K562 (cell line): ENCODE results near the gene TAC1. TPM values are rescaled to one million over a fixed set of nuclear protein-coding genes. Genes with fewer than 3 reads are reported as not detected.
A peak's percentile ranks its signal among the peaks of the same experiment; 100 is the strongest.

Source experiments
- ATAC-seq: fragments of 200-7000 bp; cut with Tn5 transposase; 3 replicates; pipeline ENCODE4 v1.9.1; 2020; ENCODE audit warnings: moderate library complexity
- Bru-seq: library from RNA; stranded (reverse); fragments of 400-500 nt; gene quantifications from one replicate; lab custom pipeline; 2021; lab: Mats Ljungman, UMichigan
- BruChase-seq, 2 experiments: library from RNA; stranded (reverse); fragments of 400-500 nt; gene quantifications; one replicate each; lab custom pipeline; 2021; lab: Mats Ljungman, UMichigan
- BruUV-seq: library from RNA; stranded (reverse); fragments of 400-500 nt; replicated peaks from 2 replicates; lab custom pipeline; 2021; lab: Mats Ljungman, UMichigan
- CTCF ChIA-PET: fragments of 300-600 bp; formaldehyde crosslinking; extraction: SDS; loops from one replicate; lab custom pipeline; 2021; ENCODE audit warnings: low intra/inter-chr PET ratio; lab: Yijun Ruan, JAX
- POLR2A ChIA-PET: fragments of 300-600, 350-650 bp; sonication (Branson Sonifier 250); formaldehyde crosslinking; extraction: SDS; loops from one replicate; lab custom pipeline; 2021; ENCODE audit warnings: antibody characterized with exemption, inconsistent platforms; lab: Yijun Ruan, JAX
- DNase-seq, 4 experiments: peaks; one replicate each; pipeline versions ENCODE4 v3.0.0 to v3.0.0-alpha.2; 2011 to 2018; ENCODE audit warnings: low spot score in 3 of 4, mixed read lengths in 3 of 4; ENCODE audit errors: extremely low read depth in 1 of 4
- FAIRE-seq: peaks from 2 replicates; lab custom pipeline; 2011; peaks lifted over from hg19 to GRCh38; lab: Jason Lieb, UNC
- H2AFZ ChIP-seq: 2 replicates; pipeline ENCODE4 v1.6.0; 2011; ENCODE audit warnings: low read depth, low read length, control low read depth, inconsistent platforms
- H3K27ac ChIP-seq: fragments of 200-600 bp; 3 replicates; pipeline ENCODE4 v1.8.0; 2011; ENCODE audit warnings: low read depth, mild to moderate bottlenecking, control low read depth, inconsistent platforms, low read length, moderate library complexity, mixed read lengths; ENCODE audit errors: extremely low read depth
- H3K27me3 ChIP-seq, 2 experiments: fragments of 300-600 bp in 1 of 2; 2 replicates in 1 of 2; 3 replicates in 1 of 2; pipeline versions ENCODE4 v1.6.0 to v1.8.0; 2011; ENCODE audit warnings: inconsistent platforms in 2 of 2, low read length in 2 of 2, mild to moderate bottlenecking in 1 of 2, mixed read lengths in 1 of 2, moderate library complexity in 1 of 2; ENCODE audit not compliant: control insufficient read depth in 2 of 2, insufficient read depth in 2 of 2
- H3K36me3 ChIP-seq: fragments of 300-600 bp; 3 replicates; pipeline ENCODE4 v1.8.0; 2011; ENCODE audit warnings: mild to moderate bottlenecking, low read length, inconsistent platforms; ENCODE audit not compliant: control insufficient read depth, insufficient read depth
- H3K4me1 ChIP-seq, 2 experiments: fragments of 200-600 bp in 1 of 2; replicated peaks in 1 of 2; 2 replicates in 1 of 2; 3 replicates in 1 of 2; pipeline versions ENCODE4 v1.5.1 to v1.8.0; 2011; ENCODE audit warnings: inconsistent platforms in 2 of 2, low read length in 2 of 2, mild to moderate bottlenecking in 1 of 2, mixed read lengths in 1 of 2, moderate library complexity in 1 of 2; ENCODE audit not compliant: control insufficient read depth in 2 of 2, insufficient read depth in 2 of 2
- H3K4me2 ChIP-seq: 2 replicates; pipeline ENCODE4 v1.6.1; 2011; ENCODE audit warnings: low read length, control low read depth, inconsistent platforms, mixed read lengths; ENCODE audit not compliant: insufficient read depth
- H3K4me3 ChIP-seq: fragments of 200-600 bp; sonication (generic), shearing (Covaris generic); 2 replicates; pipeline ENCODE4 v1.5.1; 2016; ENCODE audit warnings: control low read depth, inconsistent platforms
- H3K79me2 ChIP-seq: fragments of 200-600 bp; 3 replicates; pipeline ENCODE4 v1.8.0; 2011; ENCODE audit warnings: low read length, inconsistent platforms; ENCODE audit not compliant: control insufficient read depth, insufficient read depth
- H3K9ac ChIP-seq, 2 experiments: 2 replicates each; pipeline versions ENCODE4 v1.6.0 to v1.6.1; 2011; ENCODE audit warnings: low read depth in 2 of 2, low read length in 2 of 2, control low read depth in 1 of 2, inconsistent platforms in 1 of 2, mild to moderate bottlenecking in 1 of 2, mixed read lengths in 1 of 2; ENCODE audit not compliant: insufficient read depth in 1 of 2
- H3K9me1 ChIP-seq: one replicate; pipeline ENCODE4 v1.6.0; 2011; ENCODE audit warnings: inconsistent platforms, mild to moderate bottlenecking, low read length, moderate library complexity; ENCODE audit not compliant: control insufficient read depth, insufficient read depth
- H3K9me3 ChIP-seq: replicated peaks from 2 replicates; pipeline ENCODE4 v1.5.1; 2011; ENCODE audit warnings: low read depth, low read length, inconsistent platforms; ENCODE audit not compliant: control insufficient read depth, insufficient read depth
- H4K20me1 ChIP-seq: replicated peaks from 2 replicates; pipeline ENCODE4 v1.6.1; 2011; ENCODE audit warnings: low read length, inconsistent platforms, mixed read lengths; ENCODE audit not compliant: control insufficient read depth, insufficient read depth
- BACH1 ChIP-seq: fragments of 200-800 bp; sonication (Bioruptor generic); IDR thresholded peaks from 2 replicates; pipeline ENCODE4 v1.6.1; 2016; ENCODE audit warnings: missing genetic modification characterization, missing compliant biosample characterization
- CEBPG ChIP-seq, 3 experiments: fragments of 200-800 bp in 1 of 3; sonication (Bioruptor generic) in 1 of 3; sonication (generic) in 1 of 3; formaldehyde crosslinking in 1 of 3; IDR thresholded peaks in 2 of 3; conservative IDR thresholded peaks in 1 of 3; 2 replicates each; pipeline versions ENCODE4 v1.6.1 to v1.8.0; 2016 to 2022; ENCODE audit warnings: missing compliant biosample characterization in 2 of 3, missing genetic modification characterization in 2 of 3, mild to moderate bottlenecking in 1 of 3, missing genetic modification reagents in 1 of 3
- ZBTB11 ChIP-seq, 3 experiments: fragments of 200-800 bp in 1 of 3; fragments of 250-450 bp in 1 of 3; fragments of 450-650 bp in 1 of 3; sonication (Bioruptor Pico) in 1 of 3; sonication (Bioruptor generic) in 1 of 3; formaldehyde crosslinking in 1 of 3; IDR thresholded peaks; 2 replicates each; pipeline versions ENCODE4 v1.6.1 to v1.8.0; 2016 to 2022; ENCODE audit warnings: mild to moderate bottlenecking in 2 of 3, missing genetic modification characterization in 2 of 3, missing compliant biosample characterization in 1 of 3, moderate library complexity in 1 of 3
- ZBTB43 ChIP-seq: sonication (generic); formaldehyde crosslinking; IDR thresholded peaks from 2 replicates; pipeline ENCODE4 v1.8.0; 2023; ENCODE audit warnings: mild to moderate bottlenecking, missing genetic modification reagents
- ZFP30 ChIP-seq: fragments of 250-450 bp; sonication (Bioruptor Pico); IDR thresholded peaks from 2 replicates; pipeline ENCODE4 v1.8.0; 2022; ENCODE audit warnings: moderate library complexity, mild to moderate bottlenecking, inconsistent platforms, borderline replicate concordance
- ZNF140 ChIP-seq: fragments of 250-450 bp; sonication (Bioruptor Pico); IDR thresholded peaks from 2 replicates; pipeline ENCODE4 v1.8.0; 2021; ENCODE audit warnings: moderate library complexity, mild to moderate bottlenecking, inconsistent platforms
- ZNF165 ChIP-seq: fragments of 250-450 bp; sonication (Bioruptor Pico); IDR thresholded peaks from 2 replicates; pipeline ENCODE4 v1.4.0; 2020; ENCODE audit warnings: borderline replicate concordance
- ZNF740 ChIP-seq, 3 experiments: fragments of 200-800 bp in 1 of 3; sonication (Bioruptor generic) in 1 of 3; sonication (generic) in 1 of 3; formaldehyde crosslinking in 1 of 3; IDR thresholded peaks; 2 replicates each; pipeline versions ENCODE4 v1.6.1 to v1.8.0; 2016 to 2022; ENCODE audit warnings: mild to moderate bottlenecking in 2 of 3, missing compliant biosample characterization in 2 of 3, missing genetic modification characterization in 2 of 3, missing genetic modification reagents in 1 of 3
- WGBS: fragments of 100-300 bp; shearing (Covaris generic); methylation state at CpG from one replicate; pipeline ENCODE4 v1.1.6; 2016; ENCODE audit warnings: low coverage, mixed read lengths; ENCODE audit not compliant: insufficient coverage; ENCODE audit errors: missing lambda C conversion rate; 5-methylcytosine and 5-hydroxymethylcytosine counted together
- in situ Hi-C: fragments of 300-500 bp; cut with MboI; formaldehyde crosslinking; loops from 4 replicates; pipeline ENCODE4 v1.15.0; 2018; ENCODE audit warnings: inconsistent platforms, mixed read lengths
- intact Hi-C: fragments of 100-400 bp; cut with micrococcal nuclease; formaldehyde crosslinking; loops from 2 replicates; pipeline ENCODE4 v1.14.2; 2022
- long read RNA-seq, 3 experiments: library from polyadenylated mRNA in 2 of 3; library from RNA in 1 of 3; unstranded in 2 of 3; stranded (forward) in 1 of 3; transcript quantifications; one replicate each; pipeline ENCODE4 v2.0.0, GENCODE V29; 2019 to 2022
- polyA minus RNA-seq, 3 experiments: library from RNA; depleted of rRNA, polyadenylated mRNA; stranded (reverse); fragments of >200 nt; gene quantifications; 2 replicates each; pipeline ENCODE4 v1.2.3, GENCODE V29; 2011
- polyA plus RNA-seq, 8 experiments: library from polyadenylated mRNA; depleted of rRNA in 4 of 8; stranded (reverse) in 5 of 8; unstranded in 3 of 8; fragments of >200 nt; fragmentation: Nextera tagmentation in 2 of 8; fragmentation: Illumina TruSeq in 1 of 8; extraction: Ambion mirVana in 2 of 8; extraction: Trizol in 1 of 8; gene quantifications; 2 replicates each; pipeline versions ENCODE4 v1.2.1 to v1.2.3, GENCODE V29; 2011 to 2014; ENCODE audit warnings: inconsistent platforms in 1 of 8, missing spikeins in 1 of 8
- total RNA-seq, 7 experiments: library from RNA; depleted of rRNA in 6 of 7; stranded (reverse); fragments of >200 nt in 6 of 7; fragmentation: Illumina TruSeq in 2 of 7; extraction: Trizol in 2 of 7; gene quantifications; 2 replicates each; pipeline versions ENCODE4 v1.2.1 to v1.2.3, GENCODE V29; 2011 to 2021; ENCODE audit warnings: low replicate concordance in 1 of 7

TAC1 gene
- 0.88 TPM in 1 of 2 replicates, not detected in the other for total RNA-seq (2011; cell fraction: chromatin; rRNA removed; ENCODE audit: low replicate concordance)
- total RNA-seq (2011; cell fraction: nucleolus; rRNA removed), result not detected in 2 replicates
- total RNA-seq (2011; cell fraction: nucleoplasm; rRNA removed), result 1.2 TPM in 1 of 2 replicates, not detected in the other
- total RNA-seq (2014; rRNA removed), result not detected in 2 replicates
- not detected in 2 replicates for total RNA-seq (2014; rRNA removed; fragmentation: Illumina TruSeq; extraction: Trizol)
- not detected in 2 replicates for total RNA-seq (2015; rRNA removed; fragmentation: Illumina TruSeq; extraction: Trizol)
- not detected in 2 replicates for total RNA-seq (2021)
- polyA plus RNA-seq (2011; rRNA removed), result not detected in 2 replicates
- not detected in 2 replicates for polyA plus RNA-seq (2011; cell fraction: cytosol; rRNA removed)
- polyA plus RNA-seq (2011; cell fraction: nucleus; rRNA removed), result not detected in 2 replicates
- polyA plus RNA-seq (2012), result 0.08 and 2.5 TPM in 2 replicates
- not detected in 2 replicates for polyA plus RNA-seq (2014; fragmentation: Illumina TruSeq; extraction: Trizol)
- polyA plus RNA-seq (2014; fragmentation: Nextera tagmentation; extraction: Ambion mirVana), result under 1 TPM in 1 of 2 experiments, not detected in 1; 0.06 TPM
- 0.09 and 0.12 TPM in 2 replicates for polyA plus RNA-seq (2014; rRNA removed)
- not detected in 2 replicates for polyA minus RNA-seq (2011; rRNA and poly(A)+ RNA removed)
- not detected in 2 replicates for polyA minus RNA-seq (2011; cell fraction: cytosol; rRNA and poly(A)+ RNA removed)
- not detected in 2 replicates for polyA minus RNA-seq (2011; cell fraction: nucleus; rRNA and poly(A)+ RNA removed)
- percentile 9 among the genes with signal in this experiment for Bru-seq, nascent RNA
- BruChase-seq, experiment 1, labeled RNA remaining after a 2-hour chase, result percentile 19 among the genes with signal in this experiment
- BruChase-seq, experiment 2, labeled RNA remaining after a 6-hour chase, result percentile 25 among the genes with signal in this experiment
- long read RNA-seq, experiment 1, result 0 reads
- long read RNA-seq, experiment 2, partial matches to known transcripts, result 0 of 1 reads
- long read RNA-seq, experiment 2, other reads (novel, unspliced or antisense), result 0 of 1 reads
- long read RNA-seq, experiment 3, result 0 reads

GRCh38 chr7:97731736-97732564 is at the start of gene TAC1:
TSS of gene TAC1 (plus strand) at chr7:97732086. CDS start at chr7:97732613, 527 bp downstream.
- ChIA-PET POLR2A (no interaction called here), CTCF (no interaction called here)
- in situ Hi-C loops, result no loop called here
- DNase-seq (no peak), ATAC-seq (peak; percentile 69), FAIRE-seq (no peak)
- Histone ChIP-seq H3K4me3 (no peak within 1 kb of the TSS), H3K4me1 (peaks cover 0 to 14% of the 10 kb centered on the region in 2 experiments; a peak in 2 of 5 replicates), H3K79me2 (no peaks in the 10 kb centered on the region), H3K9ac (no peak within 1 kb of the TSS), H3K9me3 (no peaks in the 10 kb centered on the region), H3K27me3 (peaks cover 33 to 37% of the 10 kb centered on the region in 2 experiments), H2AFZ (no peak within 1 kb of the TSS), H3K9me1 (no peaks in the 10 kb centered on the region), H3K36me3 (no peaks in the 10 kb centered on the region), H3K4me2 (peak within 1 kb of the TSS; percentile 38; the same call in 1 of the 2 replicates), H3K27ac (no peak within 1 kb of the TSS), H4K20me1 (no peaks in the 10 kb centered on the region)
- BruUV-seq, result no TSS peak
- intact Hi-C loops, result no loop called here
- 10% methylated on average over 54 of the region's 57 CpGs for WGBS
- TF ChIP-seq BACH1 (tag) (no peak), ZFP30 (CRISPR knock-in tag) (no peak), ZBTB11 (CRISPR knock-in tag; IDR thresholded peaks at IDR 0.05) (no peak), ZBTB43 (CRISPR knock-in tag) (no peak), ZNF140 (CRISPR knock-in tag) (no peak), ZNF740 (CRISPR knock-in tag; IDR thresholded peaks at IDR 0.05) (no peak), ZNF740 (tag; IDR thresholded peaks at IDR 0.05) (no peak), ZNF165 (CRISPR knock-in tag) (no peak), CEBPG (CRISPR knock-in tag; IDR thresholded peaks at IDR 0.05) (no peak), CEBPG (tag; conservative IDR thresholded peaks at IDR 0.05 in 1 of 2, IDR thresholded peaks at IDR 0.05 in 1 of 2) (peak in 1 of 2 experiments; percentile 50; a peak in 1 of 4 replicates)
